ENCODE measurements around the gene SNX7.

SNX7 gene

DNA sequence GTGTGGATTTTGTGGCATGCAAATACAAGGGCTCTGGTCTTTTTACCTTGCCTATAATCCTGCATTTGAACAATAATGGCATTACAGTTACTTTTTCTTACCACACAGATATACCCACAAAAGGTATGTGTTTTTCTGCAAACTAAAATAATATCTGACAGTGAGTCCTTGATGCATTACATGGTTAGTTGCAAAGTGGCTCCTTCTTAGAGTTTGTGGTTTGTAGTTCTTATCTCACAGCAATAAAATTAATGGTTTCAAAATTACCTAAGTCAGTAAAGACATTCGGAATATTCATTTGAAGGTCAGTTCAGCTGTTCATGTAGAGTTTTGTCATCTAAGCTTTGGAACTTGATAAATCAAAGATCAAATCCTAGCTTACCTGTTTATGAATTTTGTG lies 43.5 kb downstream of the SNX7 start:
- Histone ChIP-seq H3K79me2 (ENCODE audit: insufficient read depth, low read length) (no peaks in the 10 kb centered on the region), H3K4me2 (ENCODE audit: insufficient read depth, low read length) (no peak overlapping the region), H3K27ac (ENCODE audit: low read length) (no peak overlapping the region), H3K9me3 (ENCODE audit: insufficient read depth, low read length, severe bottlenecking) (no peaks in the 10 kb centered on the region), H3K27me3 (ENCODE audit: insufficient read depth, low read length, poor library complexity) (no peaks in the 10 kb centered on the region), H3K9ac (ENCODE audit: low read depth, low read length) (no peak overlapping the region), H3K4me1 (ENCODE audit: insufficient read depth, low read length) (no peaks in the 10 kb centered on the region), H3K4me3 (ENCODE audit: low read depth in 1 of 2, low read length in 2 of 2) (no peak overlapping the region), H2AFZ (ENCODE audit: low read depth, low read length) (no peak overlapping the region), H3K36me3 (ENCODE audit: insufficient read depth, low read length) (no peaks in the 10 kb centered on the region), H4K20me1 (ENCODE audit: insufficient read depth, low read length) (no peaks in the 10 kb centered on the region)
- ATAC-seq (ENCODE audit: insufficient read depth, low read depth) (no peak), DNase-seq (no peak)
- TF ChIP-seq, protein P1, sequence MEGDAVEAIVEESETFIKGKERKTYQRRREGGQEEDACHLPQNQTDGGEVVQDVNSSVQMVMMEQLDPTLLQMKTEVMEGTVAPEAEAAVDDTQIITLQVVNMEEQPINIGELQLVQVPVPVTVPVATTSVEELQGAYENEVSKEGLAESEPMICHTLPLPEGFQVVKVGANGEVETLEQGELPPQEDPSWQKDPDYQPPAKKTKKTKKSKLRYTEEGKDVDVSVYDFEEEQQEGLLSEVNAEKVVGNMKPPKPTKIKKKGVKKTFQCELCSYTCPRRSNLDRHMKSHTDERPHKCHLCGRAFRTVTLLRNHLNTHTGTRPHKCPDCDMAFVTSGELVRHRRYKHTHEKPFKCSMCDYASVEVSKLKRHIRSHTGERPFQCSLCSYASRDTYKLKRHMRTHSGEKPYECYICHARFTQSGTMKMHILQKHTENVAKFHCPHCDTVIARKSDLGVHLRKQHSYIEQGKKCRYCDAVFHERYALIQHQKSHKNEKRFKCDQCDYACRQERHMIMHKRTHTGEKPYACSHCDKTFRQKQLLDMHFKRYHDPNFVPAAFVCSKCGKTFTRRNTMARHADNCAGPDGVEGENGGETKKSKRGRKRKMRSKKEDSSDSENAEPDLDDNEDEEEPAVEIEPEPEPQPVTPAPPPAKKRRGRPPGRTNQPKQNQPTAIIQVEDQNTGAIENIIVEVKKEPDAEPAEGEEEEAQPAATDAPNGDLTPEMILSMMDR (IDR thresholded peaks at IDR 0.05; ENCODE audit: borderline replicate concordance, extremely low read depth, low read length, poor library complexity, severe bottlenecking), result no peak
- TF ChIP-seq EZH2 (IDR thresholded peaks at IDR 0.05; ENCODE audit: borderline replicate concordance, low read depth, low read length, severe bottlenecking), result no peak

DNA sequence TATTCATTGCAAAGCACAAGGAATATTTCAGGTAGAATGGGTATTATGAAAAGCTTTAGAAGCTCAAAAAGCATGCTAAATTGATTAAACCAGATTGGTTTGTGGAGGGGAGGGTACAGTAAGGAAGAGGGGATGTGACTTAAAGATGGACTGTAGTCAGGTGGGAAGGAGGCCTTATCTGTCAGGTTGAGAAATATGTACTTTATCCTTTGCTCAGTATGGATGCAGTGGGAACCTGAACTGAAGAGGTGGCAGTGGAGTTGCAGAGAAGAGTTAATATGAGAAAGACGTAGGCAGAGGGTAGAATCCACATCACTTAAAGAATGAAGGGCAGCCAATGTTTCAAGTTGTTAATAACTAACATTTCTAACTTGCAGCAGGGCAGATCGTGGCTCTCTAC lies 44.1 kb downstream of the SNX7 start:
- no peak overlapping the region for H3K9ac ChIP-seq (ENCODE audit: low read depth, low read length)
- DNase-seq, result no peak
- no peak overlapping the region for H3K4me3 ChIP-seq (ENCODE audit: low read depth in 1 of 2, low read length in 2 of 2)
- H3K79me2 ChIP-seq (ENCODE audit: insufficient read depth, low read length), result no peaks in the 10 kb centered on the region
- no peak overlapping the region for H3K4me2 ChIP-seq (ENCODE audit: insufficient read depth, low read length)
- TF ChIP-seq, protein P1 (IDR thresholded peaks at IDR 0.05; ENCODE audit: borderline replicate concordance, extremely low read depth, low read length, poor library complexity, severe bottlenecking), result no peak
- no peak for TF ChIP-seq EZH2 (IDR thresholded peaks at IDR 0.05; ENCODE audit: borderline replicate concordance, low read depth, low read length, severe bottlenecking)
- H3K27ac ChIP-seq (ENCODE audit: low read length), result no peak overlapping the region
- no peak overlapping the region for H2AFZ ChIP-seq (ENCODE audit: low read depth, low read length)
- ATAC-seq (ENCODE audit: insufficient read depth, low read depth), result no peak
- H3K9me3 ChIP-seq (ENCODE audit: insufficient read depth, low read length, severe bottlenecking), result no peaks in the 10 kb centered on the region
- H3K4me1 ChIP-seq (ENCODE audit: insufficient read depth, low read length), result no peaks in the 10 kb centered on the region
- H3K36me3 ChIP-seq (ENCODE audit: insufficient read depth, low read length), result no peaks in the 10 kb centered on the region
- H3K27me3 ChIP-seq (ENCODE audit: insufficient read depth, low read length, poor library complexity), result no peaks in the 10 kb centered on the region
- no peaks in the 10 kb centered on the region for H4K20me1 ChIP-seq (ENCODE audit: insufficient read depth, low read length)

DNA sequence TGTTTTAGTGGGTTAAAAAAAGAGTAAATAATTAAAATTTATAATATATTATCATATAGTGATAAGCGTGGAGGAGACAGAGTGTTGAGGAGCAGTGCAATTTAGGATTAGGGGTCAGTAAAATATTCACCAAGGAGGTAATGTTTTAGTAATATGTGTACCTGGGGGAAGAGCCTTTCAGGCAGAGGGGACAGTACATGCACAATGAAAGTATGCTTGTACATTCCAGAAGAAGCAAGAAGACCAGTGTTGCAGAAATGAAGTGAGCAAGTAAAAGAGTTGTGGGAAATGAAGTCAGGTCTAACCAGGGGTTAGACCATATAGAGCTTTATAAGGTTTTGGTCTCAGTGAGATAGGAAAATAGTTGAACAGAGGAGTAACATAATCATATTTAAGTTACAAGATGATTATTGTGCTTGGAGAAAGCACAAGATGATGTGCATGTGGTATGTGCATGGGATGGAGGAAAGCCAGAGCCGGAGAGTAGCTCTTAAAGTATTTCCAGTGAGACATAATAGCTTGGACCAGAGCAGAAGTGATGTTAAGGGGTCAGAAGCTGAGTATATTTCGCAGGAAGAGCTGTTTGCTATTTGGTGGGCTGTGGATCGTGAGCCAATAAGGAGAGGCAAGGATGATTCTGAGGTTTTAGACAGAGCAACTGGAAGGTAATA lies 44.8 kb downstream of the SNX7 start:
- Histone ChIP-seq H3K9ac (ENCODE audit: low read depth, low read length) (no peak overlapping the region), H3K27me3 (ENCODE audit: insufficient read depth, low read length, poor library complexity) (no peaks in the 10 kb centered on the region), H3K27ac (ENCODE audit: low read length) (no peak overlapping the region), H4K20me1 (ENCODE audit: insufficient read depth, low read length) (no peaks in the 10 kb centered on the region), H2AFZ (ENCODE audit: low read depth, low read length) (no peak overlapping the region), H3K9me3 (ENCODE audit: insufficient read depth, low read length, severe bottlenecking) (no peaks in the 10 kb centered on the region), H3K4me1 (ENCODE audit: insufficient read depth, low read length) (no peaks in the 10 kb centered on the region), H3K36me3 (ENCODE audit: insufficient read depth, low read length) (no peaks in the 10 kb centered on the region), H3K79me2 (ENCODE audit: insufficient read depth, low read length) (no peaks in the 10 kb centered on the region), H3K4me2 (ENCODE audit: insufficient read depth, low read length) (no peak overlapping the region), H3K4me3 (ENCODE audit: low read depth in 1 of 2, low read length in 2 of 2) (no peak overlapping the region)
- DNase-seq, result no peak
- TF ChIP-seq EZH2 (IDR thresholded peaks at IDR 0.05; ENCODE audit: borderline replicate concordance, low read depth, low read length, severe bottlenecking), result no peak
- TF ChIP-seq, protein P1 (IDR thresholded peaks at IDR 0.05; ENCODE audit: borderline replicate concordance, extremely low read depth, low read length, poor library complexity, severe bottlenecking), result no peak
- no peak for ATAC-seq (ENCODE audit: insufficient read depth, low read depth)
